H54 (cell line): ENCODE results near the gene MAGI2.

ENCODE experiments used
- DNase-seq: peaks from one replicate; pipeline ENCODE4 v3.0.0; 2011; ENCODE audit warnings: low spot score, mixed read lengths; ENCODE audit not compliant: insufficient read length
- FAIRE-seq: peaks from 3 replicates; lab custom pipeline; 2011; peaks lifted over from hg19 to GRCh38; lab: Jason Lieb, UNC
- POLR2A ChIP-seq: IDR thresholded peaks from 2 replicates; pipeline ENCODE4 v1.6.1; 2011; ENCODE audit warnings: low read depth, mild to moderate bottlenecking, low read length

MAGI2 gene

GRCh38 chr7:79293655-79294142, 159.8 kb downstream of the MAGI2 start:
- TF ChIP-seq POLR2A: no peak
- FAIRE-seq (peak; percentile 96), DNase-seq (peak; percentile 48)

DNA sequence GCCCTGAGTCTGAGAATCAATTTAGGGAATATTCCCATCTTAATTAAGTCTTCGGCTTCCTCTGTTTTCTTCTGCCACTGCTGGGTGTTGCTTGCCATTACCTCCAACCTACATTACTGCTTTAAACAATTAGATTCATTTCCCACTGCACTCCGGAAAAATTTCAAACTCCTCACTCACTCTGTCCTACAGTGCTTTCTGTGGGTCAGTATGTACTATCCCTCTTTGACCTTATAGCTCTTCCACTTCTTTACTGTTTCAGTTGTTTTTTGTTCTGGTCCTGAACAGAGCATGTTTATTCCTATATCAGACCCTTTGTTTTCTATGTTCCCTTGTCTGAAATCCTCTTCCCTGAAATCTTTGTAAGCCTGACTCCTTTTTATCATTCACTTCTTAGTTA, 160.6 kb downstream of the MAGI2 start:
- no peak for TF ChIP-seq POLR2A
- DNase-seq: no peak
- FAIRE-seq: no peak

- FAIRE-seq: no peak
- no peak for DNase-seq
- no peak for TF ChIP-seq POLR2A
Observed at GRCh38 chr7:79291498-79291865, 162.0 kb downstream of the MAGI2 start.

DNA sequence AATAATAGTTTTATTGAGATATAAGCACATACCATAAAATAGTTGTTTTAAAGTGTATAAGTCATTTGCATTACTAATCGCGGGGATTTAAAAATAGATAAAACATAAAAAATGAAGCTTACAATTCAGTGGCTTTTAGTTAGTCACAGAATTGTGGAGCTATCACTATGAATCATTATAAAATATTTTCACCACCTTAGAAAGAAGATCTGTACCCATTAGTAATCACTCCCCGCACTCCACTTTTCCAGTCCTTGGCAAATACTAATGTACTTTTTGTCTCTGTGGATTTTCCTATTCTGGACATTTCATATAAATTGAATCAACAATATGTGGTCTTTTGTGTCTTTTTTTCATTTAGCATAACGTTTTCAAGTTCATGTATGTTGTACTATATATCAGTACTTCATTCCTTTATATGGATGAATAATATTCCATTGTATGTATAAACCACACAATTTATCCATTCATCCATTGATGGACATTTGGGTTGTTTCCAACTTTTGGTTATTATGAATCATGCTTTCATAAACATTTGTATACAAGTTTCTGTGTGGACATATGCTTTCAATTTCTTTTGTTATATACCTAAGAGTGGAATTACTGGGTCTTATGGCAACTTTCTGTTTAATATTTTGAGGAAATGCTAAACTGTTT, 162.5 kb downstream of the MAGI2 start:
- FAIRE-seq (peak; percentile 36), DNase-seq (no peak)
- TF ChIP-seq POLR2A: no peak

DNA sequence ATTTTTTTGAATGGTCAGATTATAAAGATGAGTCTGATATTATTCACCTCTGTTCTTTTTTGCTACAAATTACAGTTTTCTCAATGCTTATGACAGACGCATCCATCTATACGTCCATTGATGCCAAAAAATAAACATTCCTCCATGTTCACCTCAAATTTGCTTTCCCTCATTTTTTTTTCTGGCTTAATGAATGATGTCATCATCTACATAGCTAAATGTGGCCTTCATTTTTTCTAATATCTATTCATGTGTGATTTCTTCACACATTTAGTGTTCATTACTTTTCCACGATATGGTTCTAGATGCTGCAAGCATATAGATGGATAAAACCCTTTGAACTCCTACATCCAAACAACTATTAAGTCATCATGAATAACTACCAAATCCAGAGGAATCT, 163.1 kb downstream of the MAGI2 start:
- no peak for TF ChIP-seq POLR2A
- FAIRE-seq (no peak), DNase-seq (no peak)

DNA sequence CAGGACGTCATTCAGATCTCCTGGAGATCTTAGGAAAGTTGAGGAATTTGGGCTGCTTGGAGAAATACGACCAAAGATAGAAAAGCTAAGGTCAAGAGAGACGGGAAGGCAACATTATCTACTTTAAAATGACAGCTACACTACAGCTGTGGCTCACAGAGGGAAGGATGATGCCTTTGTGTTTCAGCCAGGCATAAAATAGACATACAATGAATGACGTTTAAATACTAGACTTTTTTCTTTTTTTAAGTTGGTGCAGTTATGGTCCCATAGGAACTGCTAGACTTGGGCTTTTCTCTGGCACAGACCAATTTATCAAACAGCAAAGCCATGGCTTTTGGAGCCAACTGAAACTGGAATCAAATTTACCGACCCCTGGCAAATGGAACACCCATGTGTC, 164.8 kb downstream of the MAGI2 start:
- FAIRE-seq (no peak), DNase-seq (no peak)
- no peak for TF ChIP-seq POLR2A

DNA sequence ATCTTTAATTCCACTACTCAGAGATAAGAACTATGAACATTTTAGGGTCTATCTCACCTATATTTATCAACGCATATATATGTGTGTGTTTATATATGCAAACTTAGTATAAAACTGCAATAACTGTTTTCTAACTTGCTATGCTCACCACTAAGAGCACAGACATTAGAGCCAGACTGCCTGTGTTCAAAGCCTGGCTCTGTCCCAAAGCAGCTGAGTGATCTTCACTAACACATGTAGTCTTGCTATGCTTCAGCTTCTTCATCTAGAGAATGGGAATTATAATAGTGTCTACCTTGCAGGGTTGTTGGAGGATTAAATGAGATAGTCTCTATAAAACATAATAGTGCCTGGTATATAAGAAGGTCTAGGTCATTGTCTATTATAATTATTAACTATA, 165.5 kb downstream of the MAGI2 start:
- DNase-seq (no peak), FAIRE-seq (no peak)
- no peak for TF ChIP-seq POLR2A

DNA sequence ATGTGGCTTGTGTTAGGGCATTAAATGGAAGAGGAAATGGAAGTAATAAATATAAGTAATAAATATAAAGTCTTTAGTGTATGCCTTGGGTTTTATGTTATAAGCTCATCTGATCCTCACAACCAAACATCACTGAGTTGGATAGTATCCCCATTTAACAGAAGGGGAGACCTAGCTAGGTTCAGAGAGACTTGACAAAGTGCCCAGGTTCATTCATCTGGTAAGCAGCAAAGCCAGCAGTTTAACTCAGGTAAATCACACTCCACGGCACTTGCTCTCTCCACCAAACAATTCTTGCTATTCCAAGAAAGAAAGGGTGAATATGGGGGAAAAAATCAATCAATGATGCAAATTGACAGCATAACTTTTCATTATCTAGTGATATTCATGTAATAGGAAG, 167.3 kb downstream of the MAGI2 start:
- no peak for TF ChIP-seq POLR2A
- no peak for FAIRE-seq

GRCh38 chr7:79285756-79286155, 167.7 kb downstream of the MAGI2 start:
- FAIRE-seq (no peak), DNase-seq (no peak)
- no peak for TF ChIP-seq POLR2A

More for the DNA sequence above, 167.3 kb downstream of the MAGI2 start:
- DNase-seq: no peak

DNA sequence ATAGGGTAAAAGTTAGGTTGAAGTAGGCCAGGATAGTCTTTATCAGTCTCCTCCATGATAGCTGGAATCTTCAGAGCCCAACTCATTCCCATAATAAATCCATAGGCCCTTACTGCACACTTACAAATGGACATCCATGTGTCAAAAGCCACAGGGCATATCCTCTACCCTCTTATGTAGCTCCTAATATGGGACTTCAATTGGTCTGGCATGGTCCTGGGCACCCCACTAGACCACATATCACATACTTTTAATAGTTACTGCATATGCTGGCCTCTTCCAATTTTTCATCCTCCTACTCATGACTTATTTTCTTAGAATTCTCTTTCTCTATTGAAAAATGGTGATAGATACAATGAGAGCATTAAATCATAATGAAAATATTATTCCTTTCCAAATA, 169.3 kb downstream of the MAGI2 start:
- no peak for FAIRE-seq
- DNase-seq: no peak
- no peak for TF ChIP-seq POLR2A

GRCh38 chr7:79282882-79283602, 170.4 kb downstream of the MAGI2 start:
- FAIRE-seq: peak; percentile 91
- no peak for TF ChIP-seq POLR2A
- DNase-seq: no peak

DNA sequence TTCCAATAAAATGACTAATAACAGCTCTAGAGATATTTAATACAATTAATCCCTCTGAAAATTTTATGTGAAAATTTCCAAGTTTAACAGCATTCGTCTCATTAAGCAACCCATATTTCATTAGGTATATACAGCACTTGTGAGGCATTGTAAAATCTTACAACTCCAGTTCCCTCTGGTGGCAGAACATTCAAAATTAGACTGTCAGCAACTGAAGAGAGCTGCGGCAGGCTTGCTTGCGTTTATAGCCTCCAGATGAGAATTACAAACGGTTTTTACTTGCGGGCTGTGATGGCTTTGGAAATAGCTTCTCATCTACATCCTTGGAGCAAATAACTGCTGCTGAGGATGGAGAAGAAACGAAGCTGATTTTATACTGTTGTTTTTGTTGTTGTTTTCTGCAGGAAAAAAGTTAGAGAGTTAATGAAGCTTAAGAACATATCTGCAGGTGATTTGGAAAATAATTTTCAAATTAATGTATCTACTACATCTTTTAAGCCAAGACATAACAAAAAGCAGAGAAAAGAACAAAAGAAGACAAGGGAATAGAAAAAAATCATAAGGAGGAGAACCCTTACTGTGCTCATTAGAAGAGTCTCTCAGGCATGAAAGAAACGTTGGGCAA, 171.3 kb downstream of the MAGI2 start:
- no peak for DNase-seq
- no peak for TF ChIP-seq POLR2A
- peak; percentile 83 for FAIRE-seq

DNA sequence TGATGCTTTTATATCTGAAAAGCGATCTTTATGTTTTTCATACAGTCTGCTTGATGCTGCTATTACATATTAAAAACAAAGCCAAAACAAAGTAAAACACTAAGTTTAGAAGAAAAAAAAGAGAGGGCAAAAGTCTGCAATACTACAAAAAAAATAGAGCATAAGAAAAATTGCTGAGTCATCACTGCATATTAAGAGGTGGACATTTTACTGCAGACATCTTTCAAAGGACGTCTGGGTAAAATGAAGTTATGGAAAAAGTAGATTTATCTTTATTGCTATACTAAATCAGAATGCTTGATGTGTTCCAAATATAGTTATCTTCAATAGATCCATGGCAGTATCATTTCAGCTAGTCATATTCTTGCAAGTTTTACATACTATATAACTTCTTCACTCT, 172.0 kb downstream of the MAGI2 start:
- TF ChIP-seq POLR2A: no peak
- FAIRE-seq: no peak

DNA sequence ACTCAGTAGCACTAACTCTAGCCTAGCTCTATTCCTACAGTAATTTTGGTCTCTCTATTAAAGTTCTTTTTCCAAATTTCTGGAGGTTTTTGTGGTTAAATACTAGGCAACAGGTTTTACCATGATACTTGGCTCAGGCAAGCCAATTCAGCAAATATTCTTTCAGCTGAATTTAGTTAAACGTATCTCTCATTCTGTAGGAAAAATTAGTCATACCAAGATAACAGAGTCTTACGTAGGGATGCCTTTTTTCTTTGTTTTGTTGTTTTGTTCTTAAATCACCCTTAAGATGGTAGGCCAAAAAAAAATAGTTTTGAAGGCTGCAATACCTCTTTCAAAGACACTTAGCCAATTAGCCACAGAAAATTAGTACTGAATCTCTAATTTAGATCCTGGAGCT, 180.5 kb downstream of the MAGI2 start:
- FAIRE-seq (no peak), DNase-seq (no peak)
- TF ChIP-seq POLR2A: no peak

More for the DNA sequence above, 172.0 kb downstream of the MAGI2 start:
- DNase-seq: no peak

- no peak for DNase-seq
- peak; percentile 66 for FAIRE-seq
- no peak for TF ChIP-seq POLR2A
Observed at GRCh38 chr7:79272066-79272669, 181.3 kb downstream of the MAGI2 start.
